ENCODE data around the gene CR1L.
"Not testable (repeated sequence)": the region's sequence is repeated elsewhere in the genome, so short reads cannot be mapped to it uniquely, and the experiment has no call there.

CR1L gene

GRCh38 chr1:207747627-207748492, 102.9 kb downstream of the CR1L start:
- DNase-seq: no peak

- no peak for DNase-seq
Observed at GRCh38 chr1:207748737-207749528, 104.0 kb downstream of the CR1L start.

DNA sequence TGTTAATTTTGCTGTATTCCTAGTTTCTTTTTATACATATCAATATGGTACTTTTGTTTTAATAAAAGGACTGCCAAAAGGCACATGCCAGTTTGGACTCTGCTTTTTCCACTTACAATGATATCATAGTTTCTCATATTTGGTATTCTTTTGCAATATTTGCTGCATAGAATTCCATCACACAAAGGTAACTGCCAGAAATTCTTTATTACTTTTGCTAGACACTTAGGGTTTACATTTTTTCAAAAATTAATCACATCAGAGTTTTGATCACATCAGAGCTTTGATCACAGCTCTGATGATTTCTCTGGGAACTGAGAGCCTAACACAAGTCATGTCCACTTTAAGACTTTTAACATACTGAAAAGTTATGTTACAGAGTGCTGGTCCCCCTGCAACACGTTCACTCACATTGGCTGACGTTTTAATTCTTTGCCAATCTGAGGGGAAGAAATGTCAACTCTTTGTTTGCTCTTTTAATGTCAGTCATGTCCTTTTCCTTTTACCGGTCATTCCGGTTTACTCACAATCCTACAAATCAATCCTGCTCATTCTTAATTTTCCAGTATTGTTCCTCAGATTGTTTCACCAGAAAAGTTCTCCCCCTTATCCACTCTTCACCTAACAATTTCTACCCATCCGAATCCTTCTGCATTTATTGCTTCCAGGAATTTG, 105.8 kb downstream of the CR1L start:
- DNase-seq: no peak

DNA sequence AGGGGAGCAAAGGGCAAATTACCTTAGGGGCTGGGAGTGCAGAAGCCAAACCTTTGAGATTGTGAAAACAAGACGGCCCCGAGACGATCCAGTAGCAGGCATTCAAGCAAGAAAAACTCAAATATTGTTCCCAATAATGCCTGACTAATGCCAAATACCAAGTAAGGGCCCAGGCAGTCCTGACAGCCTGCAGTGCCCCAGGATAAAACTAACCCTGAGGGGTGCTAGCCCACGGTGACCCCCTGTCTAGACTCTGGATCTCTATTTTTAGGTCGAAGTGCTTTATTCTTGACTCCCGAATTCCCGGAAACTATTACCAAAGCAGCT, 106.5 kb downstream of the CR1L start:
- DNase-seq: not testable (repeated sequence)

DNA sequence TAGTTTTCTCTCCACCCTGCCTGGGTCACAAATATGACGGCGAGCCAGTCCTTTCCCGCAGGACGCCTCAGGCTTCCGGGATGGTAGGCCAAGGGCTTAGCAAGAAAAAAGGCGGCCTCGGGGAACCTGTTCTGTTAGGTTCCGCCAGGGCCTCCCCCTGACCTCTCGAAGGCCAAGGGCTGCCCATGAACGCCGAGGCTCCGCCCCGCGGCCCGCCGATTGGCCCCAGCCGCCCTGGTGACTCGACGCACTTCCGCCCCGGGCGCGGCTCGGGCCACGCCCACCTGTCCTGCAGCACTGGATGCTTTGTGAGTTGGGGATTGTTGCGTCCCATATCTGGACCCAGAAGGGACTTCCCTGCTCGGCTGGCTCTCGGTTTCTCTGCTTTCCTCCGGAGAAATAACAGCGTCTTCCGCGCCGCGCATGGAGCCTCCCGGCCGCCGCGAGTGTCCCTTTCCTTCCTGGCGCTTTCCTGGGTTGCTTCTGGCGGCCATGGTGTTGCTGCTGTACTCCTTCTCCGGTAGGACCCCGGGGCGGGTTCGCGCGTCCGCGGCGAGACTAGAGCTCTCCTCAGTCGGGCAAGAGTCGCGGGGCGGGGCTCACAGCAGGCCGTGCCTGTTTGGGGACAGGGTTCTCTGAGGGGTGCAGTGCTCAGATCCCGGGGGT, 107.0 kb downstream of the CR1L start, which contains the start of gene CD46:
TSS of gene CD46 (plus strand) at position 265 of the 666 bp plus-strand sequence. CDS start at position 424, 159 bp downstream.
- DNase-seq: peak; percentile 94

GRCh38 chr1:207752456-207752998, 107.6 kb downstream of the CR1L start:
- no peak for DNase-seq

DNA sequence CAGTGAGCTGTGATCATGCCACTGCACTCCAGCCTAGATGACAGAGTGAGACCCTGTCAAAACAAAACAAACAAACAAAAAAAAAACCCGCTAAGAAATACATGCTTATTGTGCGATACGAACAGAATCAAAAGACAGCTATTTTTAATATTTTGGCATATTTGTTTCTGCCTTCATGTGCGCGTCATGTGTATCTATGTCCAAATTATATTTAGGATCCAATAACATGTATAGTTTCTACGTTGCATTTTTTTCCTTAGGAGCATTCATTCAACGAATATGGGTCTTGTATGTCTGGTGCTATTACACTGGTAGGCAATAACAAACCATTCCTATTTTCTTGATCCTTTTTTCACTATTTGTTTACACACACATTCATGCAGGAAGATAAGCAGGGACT, 108.7 kb downstream of the CR1L start:
- no peak for DNase-seq

DNA sequence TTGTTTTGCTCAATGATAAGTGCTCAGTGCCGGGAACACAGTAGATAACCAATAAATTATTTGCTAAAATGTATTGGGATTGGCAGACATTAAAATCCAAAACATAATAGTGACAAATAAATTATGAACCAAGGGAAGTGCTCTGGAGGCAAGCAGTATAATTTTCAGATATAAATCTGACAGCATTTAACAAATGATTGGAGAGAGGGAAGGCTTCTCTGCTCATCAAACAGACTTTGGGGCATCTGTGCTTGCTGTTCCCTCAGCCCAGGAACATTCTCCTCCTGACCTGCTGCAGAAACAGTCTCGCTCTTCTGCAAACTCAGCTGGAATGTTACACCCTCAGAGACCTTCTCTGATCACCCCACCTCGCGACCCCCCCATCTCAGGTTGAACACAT, 109.1 kb downstream of the CR1L start:
- DNase-seq: no peak

DNA sequence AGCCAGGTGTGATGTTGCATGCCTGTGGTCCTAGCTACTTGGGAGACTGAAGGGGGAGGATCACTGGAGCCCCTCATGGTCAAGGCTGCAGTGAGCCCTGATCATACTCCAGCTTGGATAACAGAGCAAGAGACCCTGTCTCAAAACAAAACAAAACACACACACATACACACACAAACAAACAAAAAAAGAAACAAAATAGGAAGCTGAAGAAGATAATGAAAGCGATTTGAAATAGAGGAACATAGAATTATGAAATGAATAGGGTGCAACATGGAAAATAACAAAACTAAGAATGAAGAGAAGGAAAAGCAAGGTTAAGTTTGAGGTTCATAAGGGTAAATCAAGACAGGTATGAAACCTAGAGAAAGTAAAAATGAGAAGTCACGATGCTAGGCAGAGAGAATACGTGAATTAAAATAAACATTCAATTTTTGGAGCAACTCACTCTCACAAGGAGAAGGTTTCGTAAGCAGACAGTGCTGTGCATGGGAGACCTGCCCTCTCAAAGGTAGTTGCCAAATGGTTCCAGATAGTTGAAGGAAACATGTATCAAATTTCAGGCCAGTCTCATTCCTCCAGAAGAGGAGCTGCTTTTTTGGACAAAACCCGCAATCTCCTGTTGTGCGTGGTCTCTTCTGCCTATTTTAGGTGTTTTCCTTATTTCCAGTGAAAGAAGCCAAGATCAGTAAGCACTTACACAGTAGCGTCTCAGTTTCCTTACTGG, 110.2 kb downstream of the CR1L start:
- DNase-seq: no peak

GRCh38 chr1:207755846-207756693, 111.1 kb downstream of the CR1L start:
- no peak for DNase-seq

GRCh38 chr1:207762622-207763021, 117.7 kb downstream of the CR1L start:
- DNase-seq: no peak

DNA sequence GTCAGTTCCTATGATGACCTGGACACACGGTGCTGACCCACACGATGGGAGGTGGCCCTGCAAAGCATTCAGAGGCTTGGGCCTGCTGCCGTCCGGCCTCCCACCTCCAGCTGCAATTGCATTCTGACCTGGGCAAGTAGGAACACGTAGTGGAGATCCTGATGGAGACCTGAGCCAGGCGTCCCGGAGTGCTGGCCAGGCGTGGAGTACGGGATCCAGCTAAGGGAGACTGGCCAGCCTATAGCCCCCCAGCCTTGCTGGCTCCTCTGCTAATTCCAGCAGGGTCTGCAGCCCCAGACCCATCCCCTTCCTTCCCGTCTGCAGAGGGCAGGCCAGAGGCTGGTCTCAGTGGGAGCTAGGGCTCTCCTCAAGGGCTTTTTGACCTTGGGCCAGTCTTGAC, 118.2 kb downstream of the CR1L start:
- no peak for DNase-seq

DNA sequence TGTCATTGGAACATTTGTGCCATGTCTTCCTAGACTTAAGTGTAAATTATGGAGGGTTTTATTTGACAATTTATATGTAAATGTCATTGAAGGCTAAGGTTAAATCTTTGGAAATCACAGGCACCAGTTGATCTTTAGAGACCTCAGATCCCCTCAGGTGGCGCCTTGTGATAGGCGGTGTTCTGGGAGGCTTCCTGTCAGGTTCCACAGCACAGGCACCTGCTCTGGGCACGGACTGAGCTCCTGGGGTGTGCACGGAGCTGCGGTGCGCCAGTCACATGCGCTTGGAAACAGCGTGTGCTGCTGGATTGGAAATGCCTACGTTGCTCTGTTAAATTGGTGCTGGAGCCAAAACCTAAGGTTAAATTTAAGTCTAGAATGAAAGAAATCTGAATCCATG, 119.0 kb downstream of the CR1L start:
- DNase-seq: no peak

- DNase-seq: no peak
Observed at GRCh38 chr1:207766569-207766968, 121.6 kb downstream of the CR1L start.

GRCh38 chr1:207770514-207770913, 125.6 kb downstream of the CR1L start:
- not testable (repeated sequence) for DNase-seq

Measured in left hindlimb (tissue), 1 donor.